Duodenal mucosa (tissue), 2 donors: ENCODE data around the gene TBC1D2B.

Experiments used
- H3K27ac ChIP-seq: one replicate; pipeline ENCODE4 v1.7.0; 2013; ENCODE audit warnings: low read depth, low read length
- H3K27me3 ChIP-seq, 2 donors: one replicate each; pipeline ENCODE4 v1.7.0; 2013; ENCODE audit warnings: low read length in 2 of 2, control low read depth in 1 of 2; ENCODE audit not compliant: insufficient read depth in 2 of 2, control insufficient read depth in 1 of 2
- H3K36me3 ChIP-seq, 2 donors: one replicate each; pipeline ENCODE4 v1.7.0; 2013; ENCODE audit warnings: low read length in 2 of 2, control low read depth in 1 of 2; ENCODE audit not compliant: insufficient read depth in 2 of 2, control insufficient read depth in 1 of 2
- H3K4me1 ChIP-seq, 2 donors: one replicate each; pipeline ENCODE4 v1.7.0; 2013; ENCODE audit warnings: low read length in 2 of 2, control low read depth in 1 of 2; ENCODE audit not compliant: insufficient read depth in 2 of 2, control insufficient read depth in 1 of 2
- H3K4me3 ChIP-seq, 2 donors: one replicate each; pipeline ENCODE4 v1.7.0; 2013; ENCODE audit warnings: low read length in 2 of 2, low read depth in 1 of 2
- H3K9ac ChIP-seq, 2 donors: one replicate each; pipeline ENCODE4 v1.7.0; 2013; ENCODE audit warnings: low read length in 2 of 2, low read depth in 1 of 2
- H3K9me3 ChIP-seq, 2 donors: one replicate each; pipeline ENCODE4 v1.7.0; 2013; ENCODE audit warnings: low read length in 2 of 2, control low read depth in 1 of 2; ENCODE audit not compliant: control insufficient read depth in 1 of 2

TBC1D2B gene

GRCh38 chr15:77945566-77945965, 131.9 kb downstream of the TBC1D2B start:
- Histone ChIP-seq H3K36me3 (no peaks in the 10 kb centered on the region), H3K9ac (no peak overlapping the region)

More at GRCh38 chr15:77945566-77945965, 131.9 kb downstream of the TBC1D2B start:
- Histone ChIP-seq H3K27me3 (no peaks in the 10 kb centered on the region), H3K27ac (no peak overlapping the region), H3K4me3 (no peak overlapping the region), H3K4me1 (peaks cover 0 to 4% of the 10 kb centered on the region in 2 donors), H3K9me3 (no peaks in the 10 kb centered on the region)
